Measurements from ENCODE around the gene COL2A1. TPM values are rescaled to one million over a fixed set of nuclear protein-coding genes. Genes with fewer than 3 reads are reported as not detected.
"Not testable (repeated sequence)": the region's sequence is repeated elsewhere in the genome, so short reads cannot be mapped to it uniquely, and the experiment has no call there.

COL2A1 gene
- total RNA-seq, 1 experiment from 2014 or later: 201 TPM

- Histone ChIP-seq H3K4me1 (no peaks in the 10 kb centered on the region), H3K9me3 (no peaks in the 10 kb centered on the region; the same call in 1 of the 2 replicates), H3K36me3 (ENCODE audit: control insufficient read depth, insufficient read depth, low read length) (0 out of 2 replicates have a peak, but pooled peaks cover 1% of the 10 kb centered on the region), H3K27me3 (replicated peaks; ENCODE audit: control insufficient read depth, insufficient read depth, low read length) (no peaks in the 10 kb centered on the region), H3K4me3 (ENCODE audit: low read depth, low read length) (peak within 1 kb of the TSS; percentile 77)
- intact Hi-C loops (cut with micrococcal nuclease; ENCODE audit: unreplicated experiment): loop anchor here (1.0 to 5.0 kb wide), 9 partner anchors 14 to 202 kb away; no protein-coding TSS in a partner anchor
- no TSS peak for BruUV-seq (replicated peaks)
- peaks cover 24% of the 10 kb centered on the region for H3K4me1 Mint-ChIP-seq (ENCODE audit: low read depth, unreplicated experiment)
- peak; percentile 98 to 99 for TF ChIP-seq CTCF (IDR thresholded peaks at IDR 0.05; ENCODE audit: insufficient read depth in 1 of 2, low read depth in 1 of 2, low read length in 1 of 2, severe bottlenecking in 1 of 2, unreplicated experiment in 1 of 2)
- peaks cover 44% of the 10 kb centered on the region for H3K36me3 Mint-ChIP-seq (ENCODE audit: insufficient read depth, unreplicated experiment)
- peak; percentile 93 to 97 for DNase-seq
- no peaks in the 10 kb centered on the region for H3K27me3 Mint-ChIP-seq (ENCODE audit: insufficient read depth, unreplicated experiment)
- ChIA-PET POLR2A (interaction anchor here (0.6 to 1.2 kb wide), 4 partner anchors 55 to 571 kb away, joined by 3 to 20 read pairs (median 4); partner anchors contain the start of gene VDR), CTCF (interaction anchor here (0.5 to 3.7 kb wide), 22 partner anchors 8 to 258 kb away, joined by 3 to 40 read pairs (median 3); partner anchors contain the start of genes ASB8, RPAP3 and VDR)
- no peaks in the 10 kb centered on the region for H3K9me3 Mint-ChIP-seq (ENCODE audit: unreplicated experiment)
- H3K27ac Mint-ChIP-seq (ENCODE audit: unreplicated experiment): peak within 1 kb of the TSS; percentile 97
- H3K4me3 Mint-ChIP-seq (ENCODE audit: unreplicated experiment): peak within 1 kb of the TSS; percentile 100
Measured at GRCh38 chr12:47963340-47964040, 40.8 kb downstream of the COL2A1 start, which contains the start of gene TMEM106C. TSS of gene TMEM106C (plus strand) at chr12:47963596. CDS start at chr12:47964237, 641 bp downstream.

- CTCF ChIA-PET: interaction anchor here (2.3 to 3.7 kb wide), 3 partner anchors 57 to 61 kb away, joined by 11 to 40 read pairs (median 12); partner anchors contain the start of gene VDR
- no peak for DNase-seq
- Mint-ChIP-seq H3K4me3 (ENCODE audit: unreplicated experiment) (no peak overlapping the region), H3K27ac (ENCODE audit: unreplicated experiment) (no peak overlapping the region), H3K4me1 (ENCODE audit: low read depth, unreplicated experiment) (peaks cover 24% of the 10 kb centered on the region), H3K9me3 (ENCODE audit: unreplicated experiment) (no peaks in the 10 kb centered on the region), H3K27me3 (ENCODE audit: insufficient read depth, unreplicated experiment) (no peaks in the 10 kb centered on the region), H3K36me3 (ENCODE audit: insufficient read depth, unreplicated experiment) (peaks cover 35% of the 10 kb centered on the region)
- H3K36me3 ChIP-seq (ENCODE audit: control insufficient read depth, insufficient read depth, low read length): 0 out of 2 replicates have a peak, but pooled peaks cover 1% of the 10 kb centered on the region
- peaks cover 11% of the 10 kb centered on the region for H3K9me3 ChIP-seq
- no peak overlapping the region for H3K4me3 ChIP-seq (ENCODE audit: low read depth, low read length)
- TF ChIP-seq CTCF (IDR thresholded peaks at IDR 0.05; ENCODE audit: insufficient read depth in 1 of 2, low read depth in 1 of 2, low read length in 1 of 2, severe bottlenecking in 1 of 2, unreplicated experiment in 1 of 2): no peak
- intact Hi-C loops (cut with micrococcal nuclease; ENCODE audit: unreplicated experiment): loop anchor here (2.0 to 5.0 kb wide), 3 partner anchors 61 to 165 kb away; no protein-coding TSS in a partner anchor
- POLR2A ChIA-PET: no interaction called here
- no peaks in the 10 kb centered on the region for H3K4me1 ChIP-seq
- no peaks in the 10 kb centered on the region for H3K27me3 ChIP-seq (replicated peaks; ENCODE audit: control insufficient read depth, insufficient read depth, low read length)
- no TSS peak for BruUV-seq (replicated peaks)
Measured at GRCh38 chr12:47962198-47962597, 42.1 kb downstream of the COL2A1 start.

GRCh38 chr12:47957671-47958070, 46.6 kb downstream of the COL2A1 start:
- Mint-ChIP-seq H3K4me1 (ENCODE audit: low read depth, unreplicated experiment) (peaks cover 20% of the 10 kb centered on the region), H3K9me3 (ENCODE audit: unreplicated experiment) (peaks cover 16% of the 10 kb centered on the region)
- Histone ChIP-seq H3K4me1 (peaks cover 14% of the 10 kb centered on the region), H3K9me3 (peaks cover 15% of the 10 kb centered on the region)
- POLR2A ChIA-PET; H3K27ac Mint-ChIP-seq (ENCODE audit: unreplicated experiment); DNase-seq; H3K4me3 Mint-ChIP-seq (ENCODE audit: unreplicated experiment); H3K4me3 ChIP-seq (ENCODE audit: low read depth, low read length); H3K27me3 ChIP-seq (replicated peaks; ENCODE audit: control insufficient read depth, insufficient read depth, low read length); H3K36me3 ChIP-seq (ENCODE audit: control insufficient read depth, insufficient read depth, low read length); intact Hi-C loops (cut with micrococcal nuclease; ENCODE audit: unreplicated experiment); BruUV-seq (replicated peaks); H3K27me3 Mint-ChIP-seq (ENCODE audit: insufficient read depth, unreplicated experiment); H3K36me3 Mint-ChIP-seq (ENCODE audit: insufficient read depth, unreplicated experiment); CTCF ChIA-PET: not testable (repeated sequence)
